ENCODE data around the gene TIMP3. TPM values are rescaled to one million over a fixed set of nuclear protein-coding genes. Genes with fewer than 3 reads are reported as not detected.

TIMP3 gene
- total RNA-seq, 2 experiments from 2014 or later: 0.07 TPM

DNA sequence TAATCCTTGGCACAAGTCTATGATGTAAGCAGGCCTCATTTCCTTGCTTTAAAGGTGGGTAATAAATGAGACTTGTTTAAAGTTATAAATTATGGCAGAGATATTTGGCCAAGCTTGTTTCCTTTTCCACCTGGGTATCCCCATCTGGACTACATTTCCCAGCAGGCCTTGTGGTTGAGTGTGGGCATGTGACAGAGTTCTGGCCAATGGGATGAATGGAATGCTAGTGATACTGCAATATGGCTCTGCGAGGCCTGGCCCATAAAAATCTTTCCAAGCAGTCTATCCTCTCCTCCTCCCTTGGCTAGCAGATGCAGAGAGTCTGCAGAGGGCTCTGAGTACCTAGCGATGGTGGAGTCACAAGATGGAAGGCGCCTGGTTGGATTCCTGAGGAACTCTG, 102.5 kb downstream of the TIMP3 start:
- Mint-ChIP-seq H3K4me3 (no peak overlapping the region), H3K27me3 (no peaks in the 10 kb centered on the region), H3K9me3 (no peaks in the 10 kb centered on the region), H3K27ac (no peak overlapping the region), H3K4me1 (ENCODE audit: low read depth) (no peaks in the 10 kb centered on the region), H3K36me3 (ENCODE audit: low read depth) (no peaks in the 10 kb centered on the region)
- ATAC-seq (peak; percentile 45), DNase-seq (peak; percentile 41)
- TF ChIP-seq, protein P1, sequence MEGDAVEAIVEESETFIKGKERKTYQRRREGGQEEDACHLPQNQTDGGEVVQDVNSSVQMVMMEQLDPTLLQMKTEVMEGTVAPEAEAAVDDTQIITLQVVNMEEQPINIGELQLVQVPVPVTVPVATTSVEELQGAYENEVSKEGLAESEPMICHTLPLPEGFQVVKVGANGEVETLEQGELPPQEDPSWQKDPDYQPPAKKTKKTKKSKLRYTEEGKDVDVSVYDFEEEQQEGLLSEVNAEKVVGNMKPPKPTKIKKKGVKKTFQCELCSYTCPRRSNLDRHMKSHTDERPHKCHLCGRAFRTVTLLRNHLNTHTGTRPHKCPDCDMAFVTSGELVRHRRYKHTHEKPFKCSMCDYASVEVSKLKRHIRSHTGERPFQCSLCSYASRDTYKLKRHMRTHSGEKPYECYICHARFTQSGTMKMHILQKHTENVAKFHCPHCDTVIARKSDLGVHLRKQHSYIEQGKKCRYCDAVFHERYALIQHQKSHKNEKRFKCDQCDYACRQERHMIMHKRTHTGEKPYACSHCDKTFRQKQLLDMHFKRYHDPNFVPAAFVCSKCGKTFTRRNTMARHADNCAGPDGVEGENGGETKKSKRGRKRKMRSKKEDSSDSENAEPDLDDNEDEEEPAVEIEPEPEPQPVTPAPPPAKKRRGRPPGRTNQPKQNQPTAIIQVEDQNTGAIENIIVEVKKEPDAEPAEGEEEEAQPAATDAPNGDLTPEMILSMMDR (IDR thresholded peaks at IDR 0.05): no peak
- intact Hi-C loops (cut with micrococcal nuclease): no loop called here
- CTCF ChIA-PET: no interaction called here
- POLR2A ChIA-PET: no interaction called here

DNA sequence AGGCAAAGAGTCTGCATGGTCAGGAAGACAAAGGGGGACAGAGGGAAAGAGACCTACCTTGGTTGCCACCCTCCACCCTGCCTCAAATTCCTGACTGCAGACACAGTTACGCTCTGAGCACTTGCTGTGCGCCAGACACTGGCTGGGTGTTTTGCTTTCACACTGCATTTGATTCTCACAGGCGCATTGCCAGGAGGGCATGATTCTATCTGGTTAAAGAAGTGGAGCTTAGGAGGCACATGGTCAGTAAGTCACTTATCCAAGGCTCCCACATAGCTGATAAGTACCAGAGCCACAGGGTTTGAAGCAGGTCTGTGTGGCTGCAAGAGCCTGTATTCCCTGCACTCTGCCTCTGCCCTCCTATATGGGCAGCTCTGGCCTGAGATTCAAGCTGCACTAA, 103.9 kb downstream of the TIMP3 start:
- CTCF ChIA-PET: no interaction called here
- DNase-seq (no peak), ATAC-seq (no peak)
- no peaks in the 10 kb centered on the region for H3K9me3 Mint-ChIP-seq
- TF ChIP-seq, protein P1 (IDR thresholded peaks at IDR 0.05): no peak
- H3K4me1 Mint-ChIP-seq (ENCODE audit: low read depth): no peaks in the 10 kb centered on the region
- no peaks in the 10 kb centered on the region for H3K27me3 Mint-ChIP-seq
- H3K4me3 Mint-ChIP-seq: no peak overlapping the region
- no peaks in the 10 kb centered on the region for H3K36me3 Mint-ChIP-seq (ENCODE audit: low read depth)
- POLR2A ChIA-PET: no interaction called here
- intact Hi-C loops (cut with micrococcal nuclease): no loop called here
- H3K27ac Mint-ChIP-seq: no peak overlapping the region

DNA sequence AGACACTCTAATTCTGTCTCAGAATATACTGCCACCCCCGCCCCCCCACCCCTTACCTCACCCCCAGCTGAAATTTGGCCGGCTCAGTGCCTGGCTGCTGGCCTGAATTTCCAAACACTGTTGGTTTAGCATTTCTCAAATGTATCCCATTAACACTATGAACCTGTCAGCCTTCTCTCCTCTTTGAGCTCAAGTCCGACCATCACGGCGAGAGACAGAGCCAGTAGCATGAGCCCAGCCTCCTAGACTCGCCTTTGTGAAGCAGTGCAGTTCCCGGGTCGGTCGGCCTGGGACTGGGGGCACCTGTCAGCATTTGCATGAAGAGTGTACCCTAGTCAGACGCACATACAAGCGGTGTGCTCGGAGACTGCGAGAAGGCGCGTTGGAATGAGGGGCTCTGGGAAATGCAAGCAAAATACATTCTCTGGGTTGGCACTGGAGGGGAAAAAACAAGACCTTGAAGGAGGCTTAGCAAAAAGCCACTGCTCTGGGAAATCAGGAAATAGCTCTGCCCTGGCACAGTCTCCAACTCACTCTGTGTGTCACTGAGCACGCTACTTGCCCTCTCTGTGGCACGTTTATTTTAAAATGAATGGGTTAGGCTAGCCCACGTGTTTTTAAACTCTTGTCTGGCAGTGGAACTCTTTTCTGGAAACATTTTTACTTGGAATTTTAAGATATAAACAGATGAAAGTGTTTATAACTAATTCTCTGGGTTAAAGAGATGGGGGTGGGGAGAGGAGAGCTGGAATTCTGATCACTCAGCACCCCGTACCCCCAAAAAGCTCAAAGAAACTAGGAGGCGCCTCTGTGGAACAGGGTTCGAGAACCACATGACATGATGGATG, 108.3 kb downstream of the TIMP3 start:
- ATAC-seq: no peak
- Mint-ChIP-seq H3K27ac (no peak overlapping the region), H3K4me3 (no peak overlapping the region), H3K9me3 (no peaks in the 10 kb centered on the region), H3K27me3 (no peaks in the 10 kb centered on the region), H3K4me1 (ENCODE audit: low read depth) (no peaks in the 10 kb centered on the region), H3K36me3 (ENCODE audit: low read depth) (no peaks in the 10 kb centered on the region)
- TF ChIP-seq, protein P1 (IDR thresholded peaks at IDR 0.05): no peak
- intact Hi-C loops (cut with micrococcal nuclease): no loop called here
- no peak for DNase-seq
- ChIA-PET POLR2A (interaction anchor here (1.0 kb wide), 2 partner anchors 16 to 384 kb away, joined by 3 read pairs; no protein-coding TSS in a partner anchor), CTCF (no interaction called here)

DNA sequence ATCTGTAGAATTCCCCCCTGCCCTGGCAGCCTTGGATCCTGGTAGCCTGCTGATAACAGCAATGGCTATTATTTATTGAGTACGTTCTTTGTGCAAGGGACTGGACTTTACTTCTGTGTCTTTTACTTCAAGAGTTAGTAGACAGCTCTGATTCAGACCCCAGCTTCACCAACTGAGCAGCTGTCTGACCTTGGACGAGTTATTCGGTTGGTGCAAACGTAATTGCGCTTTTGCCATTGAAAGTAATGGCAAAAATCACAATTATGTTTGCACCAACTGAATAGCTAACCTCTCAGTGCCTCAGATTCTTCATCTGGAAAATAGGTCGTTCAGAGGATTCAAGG, 108.9 kb downstream of the TIMP3 start:
- DNase-seq (no peak), ATAC-seq (no peak)
- Mint-ChIP-seq H3K4me1 (ENCODE audit: low read depth) (no peaks in the 10 kb centered on the region), H3K27me3 (no peaks in the 10 kb centered on the region), H3K9me3 (peaks cover 2% of the 10 kb centered on the region), H3K36me3 (ENCODE audit: low read depth) (no peaks in the 10 kb centered on the region), H3K27ac (no peak overlapping the region), H3K4me3 (no peak overlapping the region)
- ChIA-PET POLR2A (interaction anchor here (1.0 kb wide), 2 partner anchors 16 to 385 kb away, joined by 3 read pairs; no protein-coding TSS in a partner anchor), CTCF (interaction anchor here (1.7 kb wide), 1 partner anchor 114 kb away, joined by 4 read pairs; no protein-coding TSS in a partner anchor)
- TF ChIP-seq, protein P1 (IDR thresholded peaks at IDR 0.05): no peak
- intact Hi-C loops (cut with micrococcal nuclease): no loop called here

DNA sequence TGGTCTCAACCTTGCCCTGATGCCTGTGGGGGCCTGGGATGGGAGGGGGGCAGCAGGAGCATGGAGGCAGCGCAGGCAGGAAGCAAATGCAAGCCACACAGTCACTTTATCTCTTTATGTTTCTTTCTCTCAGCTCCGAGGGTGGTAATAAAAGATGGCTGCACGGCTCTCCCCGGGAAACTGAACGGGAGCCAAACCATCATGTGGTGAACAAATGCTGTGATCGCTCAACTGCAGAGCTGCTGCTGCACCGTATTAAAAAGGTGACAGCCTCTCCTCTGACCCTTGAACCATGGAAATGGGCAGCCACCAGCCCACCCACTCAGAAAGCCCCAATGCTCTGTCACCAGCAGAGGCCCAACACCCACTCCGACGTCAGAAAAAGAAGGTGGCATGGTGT, 110.0 kb downstream of the TIMP3 start:
- no peaks in the 10 kb centered on the region for H3K27me3 Mint-ChIP-seq
- H3K36me3 Mint-ChIP-seq (ENCODE audit: low read depth): no peaks in the 10 kb centered on the region
- intact Hi-C loops (cut with micrococcal nuclease): no loop called here
- no peaks in the 10 kb centered on the region for H3K4me1 Mint-ChIP-seq (ENCODE audit: low read depth)
- TF ChIP-seq, protein P1 (IDR thresholded peaks at IDR 0.05): no peak
- H3K27ac Mint-ChIP-seq: no peak overlapping the region
- ChIA-PET CTCF (interaction anchor here (1.7 kb wide), 1 partner anchor 115 kb away, joined by 4 read pairs; no protein-coding TSS in a partner anchor), POLR2A (no interaction called here)
- DNase-seq (no peak), ATAC-seq (no peak)
- no peak overlapping the region for H3K4me3 Mint-ChIP-seq
- peaks cover 11% of the 10 kb centered on the region for H3K9me3 Mint-ChIP-seq
